Right forelimb (tissue), 1 donor: ENCODE measurements around the gene DNAJC18.
"Not testable (repeated sequence)": the region's sequence is repeated elsewhere in the genome, so short reads cannot be mapped to it uniquely, and the experiment has no call there.

Source experiments
- DNase-seq: peaks from one replicate; pipeline ENCODE4 v3.0.0-alpha.2; 2018

Gene DNAJC18

GRCh38 chr5:139460455-139460854, 21.1 kb upstream of the DNAJC18 start:
- no peak for DNase-seq

- DNase-seq = no peak
Observed at GRCh38 chr5:139459451-139459934, 20.2 kb upstream of the DNAJC18 start.

GRCh38 chr5:139458580-139459407, 19.5 kb upstream of the DNAJC18 start:
- DNase-seq = no peak

GRCh38 chr5:139457653-139458306, 18.5 kb upstream of the DNAJC18 start:
- no peak for DNase-seq

DNA sequence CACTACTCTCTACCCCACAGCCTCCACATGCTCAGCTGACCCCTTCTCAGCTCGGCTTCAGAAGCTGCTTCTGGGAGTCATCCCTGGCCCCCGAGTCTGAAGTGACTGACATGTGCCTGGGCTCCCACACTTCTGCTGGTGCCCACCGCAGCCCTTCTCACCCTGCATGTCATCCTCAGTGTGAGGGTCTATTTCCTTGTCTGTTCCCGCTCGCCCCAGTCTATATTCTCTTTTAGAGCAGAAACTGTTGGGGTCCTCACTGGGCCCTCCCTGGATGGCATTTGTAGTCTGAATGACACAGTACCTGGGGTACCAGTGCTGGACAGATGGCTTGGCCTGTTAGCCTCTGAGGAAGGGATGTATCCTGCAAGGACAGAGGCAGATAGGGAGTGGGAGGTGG, 17.9 kb upstream of the DNAJC18 start:
- no peak for DNase-seq

- DNase-seq = no peak
Observed at GRCh38 chr5:139456776-139457175, 17.5 kb upstream of the DNAJC18 start.

DNA sequence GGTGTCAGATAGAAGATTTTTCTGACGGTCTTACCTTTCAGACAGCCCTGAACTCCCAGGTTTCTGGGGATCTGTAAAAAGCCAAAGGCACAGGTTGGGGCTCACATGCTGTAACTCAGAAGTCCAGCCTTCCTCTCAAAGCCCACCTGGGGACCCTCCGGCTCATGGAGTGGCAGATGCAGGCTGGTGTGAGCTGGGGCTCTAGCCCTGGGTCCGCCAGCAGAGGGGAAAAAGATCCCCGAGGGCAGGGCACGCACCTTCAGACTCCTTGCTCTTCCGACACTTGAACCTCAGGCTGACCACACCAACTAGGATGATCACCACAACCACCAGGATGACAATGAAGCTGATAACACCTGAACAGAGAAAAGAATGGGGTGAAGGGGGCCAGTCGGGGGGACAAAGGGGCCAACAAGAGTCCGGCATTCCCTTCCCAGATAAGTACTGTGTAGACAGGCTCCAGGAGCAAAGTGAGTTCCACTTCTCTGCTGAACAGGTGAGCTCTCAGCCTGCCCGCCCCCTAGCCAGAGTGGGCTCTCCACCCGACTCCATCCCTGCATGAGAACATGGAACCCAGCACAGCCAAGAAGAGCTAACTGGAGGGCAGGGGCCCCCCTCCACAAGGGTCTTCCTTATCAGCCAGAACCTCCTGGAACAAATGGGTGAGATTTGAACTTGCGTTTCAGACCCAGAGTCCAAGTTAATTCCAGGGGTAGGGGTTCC, 15.4 kb upstream of the DNAJC18 start:
- no peak for DNase-seq

- DNase-seq = no peak
Observed at GRCh38 chr5:139453683-139454567, 14.6 kb upstream of the DNAJC18 start.

DNA sequence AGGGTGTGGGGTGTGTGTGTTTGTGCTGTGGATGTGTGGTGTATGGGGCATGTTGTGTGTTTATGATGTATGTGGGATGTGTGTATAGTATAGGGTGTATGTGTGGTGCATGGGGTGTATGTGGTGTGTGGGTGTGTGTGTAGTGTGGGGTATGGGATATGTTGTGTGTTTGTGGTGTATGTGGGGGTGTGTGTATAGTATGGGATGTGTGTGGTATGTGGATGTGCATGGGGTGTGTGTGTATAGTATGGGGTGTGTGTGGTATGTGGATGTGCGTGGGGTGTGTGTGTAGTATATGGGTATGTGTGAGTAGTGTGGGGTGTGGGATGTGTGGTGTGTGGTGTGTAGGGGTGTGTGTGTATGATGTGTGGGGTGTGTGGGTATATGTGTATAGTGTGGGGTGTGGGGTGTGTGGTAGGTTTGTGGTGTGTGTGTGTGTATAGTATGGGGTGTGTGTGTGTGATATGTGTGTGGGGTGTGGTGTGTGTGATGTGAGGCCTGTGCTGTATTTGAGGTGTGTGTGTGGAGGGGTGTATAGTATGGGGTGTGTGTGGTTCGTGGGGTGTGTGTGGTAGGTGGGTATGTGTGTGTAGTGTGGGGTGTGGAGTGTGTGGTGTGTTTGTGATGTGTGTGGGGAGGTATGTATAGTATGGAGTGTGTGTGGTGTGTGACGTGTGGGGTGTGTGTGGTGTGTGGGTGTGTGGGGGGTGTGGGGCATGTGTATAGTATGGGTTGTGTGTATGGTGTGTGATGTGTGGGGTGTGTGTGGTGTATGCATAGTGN, 12.7 kb upstream of the DNAJC18 start:
- DNase-seq = no peak

- DNase-seq = no peak
Observed at GRCh38 chr5:139451176-139451575, 11.9 kb upstream of the DNAJC18 start.

GRCh38 chr5:139446956-139447779, 7.8 kb upstream of the DNAJC18 start:
- no peak for DNase-seq

GRCh38 chr5:139445325-139446170, 6.2 kb upstream of the DNAJC18 start:
- DNase-seq = no peak

GRCh38 chr5:139443831-139444453, 4.6 kb upstream of the DNAJC18 start:
- no peak for DNase-seq

GRCh38 chr5:139440416-139440815, 1.1 kb upstream of the DNAJC18 start:
- DNase-seq = not testable (repeated sequence)

DNA sequence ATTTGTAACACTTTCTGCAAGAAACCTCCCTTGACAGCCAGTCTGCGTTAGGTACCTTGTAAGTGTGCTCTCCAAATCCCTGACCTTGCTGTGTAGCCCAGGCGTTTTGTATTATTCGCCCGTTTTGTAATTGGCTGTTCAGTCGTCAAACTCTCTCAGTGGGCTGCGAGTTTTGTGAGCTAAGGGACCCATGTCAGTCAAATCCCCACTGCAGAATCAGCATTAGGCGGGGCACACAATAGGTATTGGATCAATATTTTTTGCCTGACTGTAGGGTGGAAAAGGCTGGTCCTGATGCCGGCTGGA, 665 bp downstream of the DNAJC18 start:
- no peak for DNase-seq

GRCh38 chr5:139435676-139436075, 3.6 kb downstream of the DNAJC18 start:
- no peak for DNase-seq

DNA sequence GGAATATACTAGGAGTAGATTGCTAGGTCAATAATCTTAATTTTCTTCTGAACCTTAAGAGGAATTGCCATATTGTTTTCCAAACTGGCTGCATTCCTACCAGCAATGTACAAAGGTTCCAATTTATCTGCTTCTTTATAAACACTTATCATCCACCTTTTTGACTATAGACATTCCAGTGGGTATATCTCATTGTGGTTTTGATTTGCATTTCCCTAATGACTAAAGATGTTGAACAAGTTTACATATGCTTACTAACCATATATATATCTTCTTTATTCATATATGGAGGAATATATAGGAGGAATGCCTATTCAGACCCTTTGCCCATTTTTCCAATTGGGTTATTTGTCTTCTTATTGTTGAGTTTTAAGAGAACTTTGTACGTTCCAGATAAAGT, 7.6 kb downstream of the DNAJC18 start:
- no peak for DNase-seq

GRCh38 chr5:139430015-139430414, 9.3 kb downstream of the DNAJC18 start:
- DNase-seq = no peak

DNA sequence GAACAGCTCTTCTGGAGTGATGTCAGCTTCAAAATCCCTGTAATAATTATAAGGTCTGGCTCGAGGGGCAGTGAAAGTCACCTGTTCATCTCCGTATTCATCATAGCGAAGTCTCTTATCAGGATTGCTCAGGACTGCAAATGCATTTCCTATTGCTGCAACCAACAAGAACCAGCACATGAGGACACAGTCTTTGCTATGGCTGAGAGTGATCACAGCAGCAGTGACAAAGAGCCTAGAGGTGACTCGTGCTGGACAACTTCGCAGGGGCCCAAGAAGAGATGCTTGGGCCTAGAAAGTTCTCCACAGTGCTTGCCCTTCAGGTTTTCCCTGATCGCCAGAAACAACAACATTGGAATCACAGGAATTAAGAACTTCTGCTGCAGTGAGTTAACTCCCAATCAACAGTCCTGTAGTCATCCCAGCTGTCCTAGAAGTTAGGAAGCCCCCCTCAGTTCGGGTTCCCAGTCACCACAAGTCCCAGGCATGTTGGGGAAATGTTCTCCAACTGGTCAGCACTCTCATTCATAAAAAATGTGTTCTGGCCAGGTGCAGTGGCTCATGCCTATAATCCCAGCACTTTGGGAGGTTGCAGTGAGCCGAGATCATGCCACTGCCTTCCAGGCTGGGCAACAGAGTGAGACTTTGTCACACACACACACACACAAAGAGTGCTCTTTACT, 13.0 kb downstream of the DNAJC18 start:
- DNase-seq = no peak
